ENCODE data around the gene B3GALT6.
"Not testable (repeated sequence)": the region's sequence is repeated elsewhere in the genome, so short reads cannot be mapped to it uniquely, and the experiment has no call there.

The B3GALT6 gene

GRCh38 chr1:1232208-1232795, at the start of gene B3GALT6:
B3GALT6 (plus strand) TSS chr1:1232237; CDS start chr1:1232279, 42 bp downstream.
- no peak for ATAC-seq

DNA sequence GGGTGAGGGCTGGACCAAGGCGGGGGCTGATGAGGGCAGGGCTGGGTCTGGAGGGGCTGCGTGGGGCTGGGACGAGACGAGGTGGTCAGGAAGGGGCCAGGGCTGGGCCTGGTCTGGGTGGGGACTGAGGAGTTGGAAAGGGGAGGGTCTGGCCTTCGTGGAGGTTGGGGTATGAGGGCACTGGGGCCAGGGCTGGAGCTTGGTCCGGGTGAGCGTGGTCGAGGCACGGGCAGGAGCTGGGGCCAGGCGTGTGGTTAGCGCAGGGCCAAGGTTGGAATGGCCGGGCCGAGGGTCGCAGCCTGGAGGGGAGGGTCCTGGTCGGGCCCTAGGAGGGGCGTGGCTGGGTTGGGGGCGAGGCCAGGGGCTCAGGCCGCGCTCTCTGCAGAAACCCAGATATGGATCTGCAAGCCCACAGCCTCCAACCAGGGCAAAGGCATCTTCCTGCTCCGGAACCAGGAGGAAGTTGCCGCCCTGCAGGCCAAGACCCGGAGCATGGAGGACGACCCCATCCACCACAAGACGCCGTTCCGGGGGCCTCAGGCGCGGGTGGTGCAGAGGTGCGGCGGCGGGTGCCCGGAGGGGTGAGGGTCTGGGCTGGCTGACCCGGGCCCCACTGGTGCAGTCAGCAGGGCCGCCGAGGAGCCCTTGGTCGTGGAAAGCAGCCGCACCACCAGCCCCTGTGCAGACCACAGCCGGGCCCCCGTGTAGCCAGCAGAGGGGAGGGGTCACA, 49.4 kb upstream of the B3GALT6 start:
- no peak for ATAC-seq

GRCh38 chr1:1183221-1183747, 48.8 kb upstream of the B3GALT6 start:
- ATAC-seq = no peak

DNA sequence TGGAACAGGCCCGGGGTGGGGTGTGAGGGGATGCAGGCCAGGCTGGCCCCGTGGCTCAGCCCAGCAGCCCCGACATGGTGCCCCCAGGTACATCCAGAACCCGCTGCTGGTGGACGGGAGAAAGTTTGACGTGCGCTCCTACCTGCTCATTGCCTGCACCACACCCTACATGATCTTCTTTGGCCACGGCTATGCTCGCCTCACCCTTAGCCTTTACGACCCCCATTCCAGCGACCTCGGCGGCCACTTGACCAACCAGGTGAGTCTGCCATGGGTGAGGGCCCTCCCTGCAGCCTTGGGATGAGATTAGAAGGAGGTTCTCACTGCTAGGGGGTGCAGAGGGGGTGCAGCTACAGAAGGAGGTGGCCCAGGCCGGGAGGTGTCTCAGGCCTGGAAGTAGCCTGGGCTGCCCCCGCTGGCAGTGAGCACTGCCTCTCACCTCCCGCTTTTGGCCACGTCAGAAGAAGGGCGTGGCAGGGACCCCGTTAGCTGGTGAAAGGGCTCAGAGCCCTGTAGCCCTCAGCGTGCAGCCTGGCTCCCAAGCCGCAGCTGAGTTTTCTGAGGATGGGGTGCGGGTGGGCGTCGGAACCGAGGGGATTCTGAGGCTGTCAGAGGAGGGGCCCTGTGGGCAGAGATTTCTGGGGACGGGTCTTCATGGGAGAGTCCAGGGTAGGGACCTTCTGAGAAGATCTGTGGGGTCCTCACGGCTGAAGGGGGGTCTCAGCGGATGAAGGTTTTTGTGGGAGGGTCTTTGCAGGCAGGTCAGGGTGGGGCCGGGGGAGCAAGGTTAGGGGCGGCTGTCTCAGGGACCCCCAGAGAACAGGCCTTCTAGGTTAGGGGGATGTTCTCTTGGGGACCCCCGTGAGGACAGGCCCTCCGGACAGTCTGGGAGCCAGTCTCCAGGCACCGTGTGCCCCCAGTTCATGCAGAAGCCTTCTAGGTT, 47.9 kb upstream of the B3GALT6 start:
- no peak for ATAC-seq

- ATAC-seq = no peak
Measured at GRCh38 chr1:1185101-1185765, 46.8 kb upstream of the B3GALT6 start.

- ATAC-seq = no peak
Measured at GRCh38 chr1:1187938-1188337, 44.1 kb upstream of the B3GALT6 start.

- no peak for ATAC-seq
Measured at GRCh38 chr1:1189111-1189510, 42.9 kb upstream of the B3GALT6 start.

DNA sequence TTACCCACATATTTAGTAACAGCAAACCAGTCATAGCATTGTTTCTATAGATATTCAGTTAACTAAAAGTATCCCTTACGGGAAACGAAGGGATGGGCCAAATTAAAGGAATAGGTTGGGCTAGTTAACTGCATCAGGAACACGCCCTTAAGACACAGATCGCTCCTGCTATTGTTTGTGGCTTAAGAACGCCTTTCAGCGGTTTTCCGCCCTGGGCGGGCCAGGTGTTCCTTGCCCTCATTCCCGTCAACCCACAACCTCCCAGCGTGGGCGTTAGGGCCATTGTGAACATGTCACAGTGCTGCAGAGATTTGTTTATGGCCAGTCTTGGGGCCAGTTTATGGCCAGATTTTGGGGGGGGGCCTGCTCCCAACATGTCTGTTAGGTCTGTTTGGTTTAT, 40.3 kb upstream of the B3GALT6 start:
- no peak for ATAC-seq

DNA sequence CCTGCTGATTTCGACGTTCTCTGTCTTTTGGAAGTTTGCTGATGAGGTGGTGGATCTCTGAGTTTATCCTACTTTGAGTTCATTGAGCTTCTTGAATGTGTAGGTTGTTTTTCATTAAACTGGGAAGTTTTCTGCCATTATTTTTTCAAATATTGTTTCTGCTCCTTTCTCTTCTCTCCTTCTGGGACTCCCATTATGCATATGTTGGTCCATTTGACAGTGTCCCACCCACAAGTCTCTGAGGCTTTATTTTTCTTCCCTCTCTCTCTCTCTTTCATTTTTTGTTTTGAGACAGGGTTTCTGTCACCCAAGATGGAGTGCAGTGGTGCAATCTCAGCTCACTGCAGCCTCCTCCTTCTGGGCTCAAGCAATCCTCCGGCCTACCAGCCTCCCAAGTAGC, 37.3 kb upstream of the B3GALT6 start:
- no peak for ATAC-seq

DNA sequence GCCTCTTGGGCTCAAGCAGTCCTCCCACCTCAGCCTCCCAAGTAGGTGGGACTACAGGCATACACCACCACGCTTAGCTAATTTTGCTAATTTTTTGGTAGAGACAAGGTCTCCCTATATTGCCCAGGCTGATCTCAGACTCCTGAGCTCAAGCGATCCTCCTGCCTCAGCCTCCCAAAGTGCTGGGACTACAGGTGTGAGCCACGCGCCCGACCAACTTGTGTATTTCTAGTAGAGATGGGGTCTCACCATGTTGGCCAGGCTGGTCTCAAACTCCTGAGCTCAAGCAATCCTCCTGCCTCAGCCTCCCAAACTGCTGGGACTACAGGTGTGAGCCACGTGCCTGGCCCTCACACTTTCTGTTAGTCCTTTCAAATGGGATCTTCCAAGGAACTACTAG, 36.3 kb upstream of the B3GALT6 start:
- ATAC-seq = not testable (repeated sequence)

- no peak for ATAC-seq
Measured at GRCh38 chr1:1196431-1197187, 35.4 kb upstream of the B3GALT6 start.

- no peak for ATAC-seq
Measured at GRCh38 chr1:1197188-1197500, 34.9 kb upstream of the B3GALT6 start.

DNA sequence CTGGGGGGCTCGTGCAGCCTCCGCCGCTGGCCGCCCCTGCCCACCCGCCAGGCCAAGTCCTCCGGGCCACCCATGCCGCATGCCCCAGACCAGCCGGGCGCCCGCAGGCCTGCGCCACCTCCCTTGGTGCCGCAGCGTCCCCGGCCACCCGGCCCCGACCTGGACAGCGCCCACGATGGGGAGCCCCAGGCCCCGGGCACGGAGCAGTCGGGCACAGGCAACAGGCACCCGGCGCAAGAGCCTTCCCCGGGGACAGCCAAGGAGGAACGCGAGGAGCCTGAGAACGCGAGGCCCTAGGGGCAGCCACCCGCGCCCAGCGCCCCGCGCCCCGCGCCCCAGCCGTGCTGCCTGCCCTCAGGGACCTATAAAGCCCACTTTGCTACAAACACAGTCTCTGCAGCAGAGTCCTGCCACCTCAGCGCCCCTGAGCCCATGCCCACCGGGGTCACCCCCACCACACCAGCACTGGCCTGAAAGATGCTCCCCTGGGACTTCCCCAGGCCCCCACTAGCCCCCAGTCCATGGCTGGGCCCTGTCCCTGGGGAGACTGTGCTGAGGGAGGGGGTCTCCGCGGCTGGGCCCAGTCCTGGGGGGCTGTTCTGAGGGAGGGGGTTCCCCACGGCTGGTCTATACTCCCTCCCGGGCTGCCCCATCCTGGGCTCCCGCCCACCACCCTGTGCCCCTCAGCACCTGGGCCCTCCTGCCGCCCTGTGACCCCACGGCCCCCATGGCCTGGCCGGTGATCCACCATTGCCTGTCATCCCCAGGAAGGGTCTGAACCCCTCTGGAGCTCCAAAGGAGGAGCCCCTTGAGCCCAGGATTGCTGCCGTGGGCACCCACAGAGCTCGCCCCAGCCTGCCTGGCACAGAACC, 34.2 kb upstream of the B3GALT6 start:
- no peak for ATAC-seq

- no peak for ATAC-seq
Measured at GRCh38 chr1:1198423-1199140, 33.5 kb upstream of the B3GALT6 start.

DNA sequence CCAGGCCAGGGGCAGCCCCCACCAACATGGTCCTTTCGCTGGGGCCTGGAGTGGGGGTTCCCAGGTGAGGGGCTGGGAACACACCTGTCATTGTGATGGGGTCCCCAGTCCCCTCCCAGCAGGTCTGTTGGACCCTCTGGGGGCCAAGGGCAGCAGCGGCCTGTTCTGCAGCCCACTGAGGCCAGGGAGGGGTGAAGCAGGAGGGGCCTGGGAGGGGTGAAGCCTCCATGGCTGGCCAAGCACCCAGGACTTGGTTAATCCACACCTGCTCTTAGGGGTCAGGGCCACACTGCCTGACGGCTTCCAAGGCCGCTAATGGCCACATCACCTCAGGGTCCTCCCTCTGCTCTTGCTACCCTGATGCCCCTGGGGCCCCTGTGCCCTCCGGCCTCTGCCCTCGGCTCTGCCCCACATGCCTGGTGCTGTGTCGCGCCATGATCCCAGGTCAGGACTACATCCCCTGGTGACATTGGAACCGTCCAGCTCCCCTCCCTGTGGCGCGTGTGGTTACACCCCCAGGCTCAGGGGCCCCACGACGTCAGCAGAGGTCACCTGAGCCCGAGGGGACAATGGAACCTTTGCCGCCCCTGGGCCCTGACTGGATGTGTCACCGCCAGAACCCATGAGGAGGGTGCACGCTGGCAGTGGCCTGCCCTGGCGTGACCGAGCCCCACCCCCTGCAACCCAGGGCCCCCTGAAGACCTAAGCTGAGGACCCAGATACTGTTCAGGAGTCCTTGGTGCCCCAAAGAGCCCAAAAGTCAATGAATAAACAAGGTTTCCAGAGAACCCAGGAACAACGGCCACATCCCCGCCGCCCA, 32.7 kb upstream of the B3GALT6 start:
- no peak for ATAC-seq

GRCh38 chr1:1199961-1200875, 31.8 kb upstream of the B3GALT6 start:
- no peak for ATAC-seq

GRCh38 chr1:1200876-1201810, 30.9 kb upstream of the B3GALT6 start:
- peak; percentile 75 to 79 for ATAC-seq
